ENCODE results near the gene RUNDC1. TPM values are rescaled to one million over a fixed set of nuclear protein-coding genes. Genes with fewer than 3 reads are reported as not detected.

RUNDC1 gene
- total RNA-seq, 1 experiment from 2014 or later = 18.2 TPM

DNA sequence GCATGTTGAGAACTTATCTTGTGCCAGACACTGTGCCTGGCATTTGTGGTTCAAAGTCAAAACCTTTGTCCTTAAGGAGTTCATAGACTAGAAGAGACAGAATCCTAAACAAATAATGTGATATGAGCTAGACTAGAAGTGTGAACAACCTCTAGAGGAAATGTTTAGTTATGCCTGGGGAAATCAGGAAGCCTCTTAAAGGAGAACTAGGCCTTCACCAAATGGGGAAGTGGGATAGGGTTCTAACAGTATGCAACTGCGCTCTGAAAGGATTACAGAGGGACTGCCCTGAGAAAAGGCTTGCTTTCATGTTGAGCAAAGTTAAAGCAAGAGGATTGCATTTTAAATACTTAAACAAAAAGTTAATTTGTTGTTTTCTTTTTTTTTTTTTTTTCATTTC, 4.9 kb downstream of the RUNDC1 start:
- CTCF ChIA-PET = no interaction called here
- TF ChIP-seq CTCF (IDR thresholded peaks at IDR 0.05; ENCODE audit: insufficient read depth in 1 of 2, low read depth in 1 of 2, low read length in 1 of 2, severe bottlenecking in 1 of 2, unreplicated experiment in 1 of 2) = no peak
- H3K4me3 Mint-ChIP-seq (ENCODE audit: unreplicated experiment) = no peak overlapping the region
- H3K27me3 Mint-ChIP-seq (ENCODE audit: insufficient read depth, unreplicated experiment) = no peaks in the 10 kb centered on the region
- POLR2A ChIA-PET = interaction anchor here (0.6 to 0.9 kb wide), 2 partner anchors 13 to 122 kb away, joined by 4 to 6 read pairs; partner anchors contain the start of gene RPL27
- H3K4me1 Mint-ChIP-seq (ENCODE audit: low read depth, unreplicated experiment) = peaks cover 6% of the 10 kb centered on the region
- intact Hi-C loops (cut with micrococcal nuclease; ENCODE audit: unreplicated experiment) = no loop called here
- Histone ChIP-seq H3K36me3 (ENCODE audit: control insufficient read depth, insufficient read depth, low read length) (peaks cover 4% of the 10 kb centered on the region), H3K4me1 (peaks cover 7% of the 10 kb centered on the region; the same call in 1 of the 2 replicates), H3K4me3 (ENCODE audit: low read depth, low read length) (no peak overlapping the region), H3K9me3 (no peaks in the 10 kb centered on the region), H3K27me3 (replicated peaks; ENCODE audit: control insufficient read depth, insufficient read depth, low read length) (no peaks in the 10 kb centered on the region)
- no TSS peak for BruUV-seq (replicated peaks)
- no peaks in the 10 kb centered on the region for H3K9me3 Mint-ChIP-seq (ENCODE audit: unreplicated experiment)
- no peak for DNase-seq
- H3K27ac Mint-ChIP-seq (ENCODE audit: unreplicated experiment) = no peak overlapping the region
- peaks cover 79% of the 10 kb centered on the region for H3K36me3 Mint-ChIP-seq (ENCODE audit: insufficient read depth, unreplicated experiment)

DNA sequence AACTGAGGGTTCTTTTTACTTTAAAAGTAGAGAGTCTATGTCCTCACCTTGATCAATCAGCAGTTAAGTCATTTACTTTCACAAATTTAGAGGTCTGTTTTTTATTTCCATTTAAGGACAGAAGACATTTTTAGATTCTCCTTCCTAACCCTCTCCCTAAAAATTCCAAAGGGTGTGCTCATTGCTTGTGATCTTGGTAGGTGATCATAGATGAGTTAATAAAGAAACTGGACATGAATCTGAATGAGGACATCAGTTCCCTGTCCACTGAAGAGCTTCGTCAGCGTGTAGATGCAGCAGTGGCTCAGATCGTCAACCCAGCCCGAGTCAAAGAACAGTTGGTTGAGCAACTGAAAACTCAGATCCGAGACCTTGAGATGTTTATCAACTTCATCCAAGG, 8.8 kb downstream of the RUNDC1 start:
- H3K4me1 ChIP-seq = no peaks in the 10 kb centered on the region
- H3K4me1 Mint-ChIP-seq (ENCODE audit: low read depth, unreplicated experiment) = no peaks in the 10 kb centered on the region
- no peaks in the 10 kb centered on the region for H3K27me3 Mint-ChIP-seq (ENCODE audit: insufficient read depth, unreplicated experiment)
- H3K36me3 Mint-ChIP-seq (ENCODE audit: insufficient read depth, unreplicated experiment) = peaks cover 80% of the 10 kb centered on the region
- no peak for DNase-seq
- POLR2A ChIA-PET = interaction anchor here (0.6 kb wide), 1 partner anchor 9 kb away, joined by 3 read pairs; the partner anchor contains the start of gene RPL27
- CTCF ChIA-PET = no interaction called here
- no peak overlapping the region for H3K4me3 ChIP-seq (ENCODE audit: low read depth, low read length)
- peaks cover 11% of the 10 kb centered on the region for H3K36me3 ChIP-seq (ENCODE audit: control insufficient read depth, insufficient read depth, low read length)
- H3K9me3 Mint-ChIP-seq (ENCODE audit: unreplicated experiment) = no peaks in the 10 kb centered on the region
- no TSS peak for BruUV-seq (replicated peaks)
- no peaks in the 10 kb centered on the region for H3K9me3 ChIP-seq
- no peaks in the 10 kb centered on the region for H3K27me3 ChIP-seq (replicated peaks; ENCODE audit: control insufficient read depth, insufficient read depth, low read length)
- intact Hi-C loops (cut with micrococcal nuclease; ENCODE audit: unreplicated experiment) = no loop called here
- H3K27ac Mint-ChIP-seq (ENCODE audit: unreplicated experiment) = no peak overlapping the region
- no peak overlapping the region for H3K4me3 Mint-ChIP-seq (ENCODE audit: unreplicated experiment)
- no peak for TF ChIP-seq CTCF (IDR thresholded peaks at IDR 0.05; ENCODE audit: insufficient read depth in 1 of 2, low read depth in 1 of 2, low read length in 1 of 2, severe bottlenecking in 1 of 2, unreplicated experiment in 1 of 2)

- no peak overlapping the region for H3K27ac Mint-ChIP-seq (ENCODE audit: unreplicated experiment)
- Histone ChIP-seq H3K36me3 (ENCODE audit: control insufficient read depth, insufficient read depth, low read length) (peaks cover 11% of the 10 kb centered on the region), H3K9me3 (no peaks in the 10 kb centered on the region), H3K4me1 (no peaks in the 10 kb centered on the region), H3K27me3 (replicated peaks; ENCODE audit: control insufficient read depth, insufficient read depth, low read length) (no peaks in the 10 kb centered on the region), H3K4me3 (ENCODE audit: low read depth, low read length) (no peak overlapping the region)
- no peak for DNase-seq
- H3K4me1 Mint-ChIP-seq (ENCODE audit: low read depth, unreplicated experiment) = peaks cover under 1% of the 10 kb centered on the region
- TF ChIP-seq CTCF (IDR thresholded peaks at IDR 0.05; ENCODE audit: insufficient read depth in 1 of 2, low read depth in 1 of 2, low read length in 1 of 2, severe bottlenecking in 1 of 2, unreplicated experiment in 1 of 2) = no peak
- H3K36me3 Mint-ChIP-seq (ENCODE audit: insufficient read depth, unreplicated experiment) = peaks cover 82% of the 10 kb centered on the region
- POLR2A ChIA-PET = interaction anchor here (0.6 kb wide), 1 partner anchor 8 kb away, joined by 3 read pairs; the partner anchor contains the start of gene RPL27
- no peaks in the 10 kb centered on the region for H3K9me3 Mint-ChIP-seq (ENCODE audit: unreplicated experiment)
- CTCF ChIA-PET = no interaction called here
- intact Hi-C loops (cut with micrococcal nuclease; ENCODE audit: unreplicated experiment) = no loop called here
- H3K27me3 Mint-ChIP-seq (ENCODE audit: insufficient read depth, unreplicated experiment) = no peaks in the 10 kb centered on the region
- no TSS peak for BruUV-seq (replicated peaks)
- no peak overlapping the region for H3K4me3 Mint-ChIP-seq (ENCODE audit: unreplicated experiment)
Observed at GRCh38 chr17:42989726-42990652, 9.6 kb downstream of the RUNDC1 start.

Data from Caco-2 (cell line).